Common myeloid progenitor, CD34-positive (primary cell): ENCODE data around the gene RAPGEF2.
A peak's percentile ranks its signal among the peaks of the same experiment; 100 is the strongest.

Experiments used
- CTCF ChIA-PET: fragments of 350-600 bp; sonication (Branson Sonifier 250); formaldehyde crosslinking; loops from one replicate; lab custom pipeline; 2021; ENCODE audit warnings: antibody characterized with exemption; lab: Charles Lee
- POLR2A ChIA-PET: fragments of 350-600 bp; sonication (Branson Sonifier 250); formaldehyde crosslinking; loops from one replicate; lab custom pipeline; 2021; ENCODE audit warnings: antibody characterized with exemption; lab: Charles Lee
- DNase-seq, 3 donors: peaks; one replicate each; pipeline versions ENCODE4 v3.0.0 to v3.0.0-alpha.2; 2013
- H3K27ac ChIP-seq, 2 experiments: 1 replicate in 1 of 2; 2 replicates in 1 of 2; pipeline ENCODE4 v1.7.0; 2013; ENCODE audit warnings: inconsistent platforms in 2 of 2, low read length in 2 of 2, mild to moderate bottlenecking in 2 of 2, low read depth in 1 of 2, moderate library complexity in 1 of 2; ENCODE audit not compliant: severe bottlenecking in 2 of 2, insufficient read depth in 1 of 2, poor library complexity in 1 of 2
- H3K27me3 ChIP-seq, 5 experiments: replicated peaks in 2 of 5; 1 replicate in 3 of 5; 2 replicates in 2 of 5; pipeline versions ENCODE4 v1.6.1 to v1.7.0; 2013; ENCODE audit warnings: low read length in 4 of 5, mild to moderate bottlenecking in 2 of 5, moderate library complexity in 2 of 5, inconsistent platforms in 1 of 5; ENCODE audit not compliant: insufficient read depth in 5 of 5, control insufficient read depth in 4 of 5
- H3K36me3 ChIP-seq, 4 experiments: 1 replicate in 2 of 4; 2 replicates in 2 of 4; pipeline versions ENCODE4 v1.6.1 to v1.7.0; 2013; ENCODE audit warnings: low read length in 3 of 4, control low read depth in 1 of 4, mild to moderate bottlenecking in 1 of 4; ENCODE audit not compliant: control insufficient read depth in 4 of 4, insufficient read depth in 4 of 4
- H3K4me1 ChIP-seq, 4 experiments: 1 replicate in 3 of 4; 2 replicates in 1 of 4; pipeline versions ENCODE4 v1.6.1 to v1.7.1; 2013; ENCODE audit warnings: low read length in 3 of 4, mild to moderate bottlenecking in 3 of 4, control low read depth in 1 of 4, inconsistent platforms in 1 of 4, moderate library complexity in 1 of 4; ENCODE audit not compliant: control insufficient read depth in 4 of 4, insufficient read depth in 4 of 4; ENCODE audit errors: control extremely low read depth in 1 of 4
- H3K4me3 ChIP-seq, 7 experiments: 1 replicate in 4 of 7; 2 replicates in 3 of 7; pipeline versions ENCODE4 v1.5.1 to v1.7.0; 2013; ENCODE audit warnings: mild to moderate bottlenecking in 7 of 7, low read length in 6 of 7, moderate library complexity in 6 of 7, inconsistent platforms in 2 of 7, low read depth in 2 of 7, control low read depth in 1 of 7; ENCODE audit not compliant: insufficient read depth in 4 of 7, control insufficient read depth in 1 of 7; ENCODE audit errors: extremely low read depth in 1 of 7
- H3K9me3 ChIP-seq, 5 experiments: 1 replicate in 4 of 5; 2 replicates in 1 of 5; pipeline versions ENCODE4 v1.6.1 to v1.7.1; 2013; ENCODE audit warnings: low read length in 4 of 5, mild to moderate bottlenecking in 2 of 5, inconsistent platforms in 1 of 5, low read depth in 1 of 5, moderate library complexity in 1 of 5; ENCODE audit not compliant: control insufficient read depth in 4 of 5, insufficient read depth in 2 of 5; ENCODE audit errors: control extremely low read depth in 1 of 5
- WGBS: methylation state at CpG from one replicate; pipeline ENCODE4 v1.1.5; 2013; ENCODE audit not compliant: insufficient coverage; 5-methylcytosine and 5-hydroxymethylcytosine counted together

The RAPGEF2 gene

GRCh38 chr4:159289682-159290081, 186.8 kb downstream of the RAPGEF2 start:
- no peaks in the 10 kb centered on the region for H3K27me3 ChIP-seq
- POLR2A ChIA-PET = no interaction called here
- no peak for DNase-seq
- 100% methylated on average over 1 of the region's 3 CpGs for WGBS
- H3K9me3 ChIP-seq = no peaks in the 10 kb centered on the region
- peaks cover 0 to 17% (median 10%) of the 10 kb centered on the region in 4 experiments for H3K4me1 ChIP-seq
- CTCF ChIA-PET = interaction anchor here (1.1 kb wide), 1 partner anchor 87 kb away, joined by 6 read pairs; no protein-coding TSS in a partner anchor
- H3K27ac ChIP-seq = no peak overlapping the region
- H3K4me3 ChIP-seq = no peak overlapping the region
- H3K36me3 ChIP-seq = peaks cover 0 to 3% (median 0%) of the 10 kb centered on the region in 4 experiments

GRCh38 chr4:159290321-159291030, 187.6 kb downstream of the RAPGEF2 start:
- no peak overlapping the region for H3K27ac ChIP-seq
- peaks cover 0 to 3% (median 0%) of the 10 kb centered on the region in 4 experiments for H3K36me3 ChIP-seq
- H3K9me3 ChIP-seq = no peaks in the 10 kb centered on the region
- no peak for DNase-seq
- no peaks in the 10 kb centered on the region for H3K27me3 ChIP-seq
- POLR2A ChIA-PET = no interaction called here
- peaks cover 0 to 17% (median 10%) of the 10 kb centered on the region in 4 experiments for H3K4me1 ChIP-seq
- WGBS = no CpG with 5 or more reads among the region's 2 CpGs
- CTCF ChIA-PET = interaction anchor here (0.7 to 1.0 kb wide), 2 partner anchors 8 to 16 kb away, joined by 3 read pairs; no protein-coding TSS in a partner anchor
- no peak overlapping the region for H3K4me3 ChIP-seq

GRCh38 chr4:159291176-159291575, 188.3 kb downstream of the RAPGEF2 start:
- ChIA-PET CTCF (interaction anchor here (0.8 to 1.1 kb wide), 3 partner anchors 10 to 434 kb away, joined by 3 read pairs; no protein-coding TSS in a partner anchor), POLR2A (no interaction called here)
- H3K9me3 ChIP-seq = no peaks in the 10 kb centered on the region
- H3K27me3 ChIP-seq = no peaks in the 10 kb centered on the region
- WGBS = 100% methylated on average over 3 of the region's 3 CpGs
- H3K4me1 ChIP-seq = peaks cover 0 to 17% (median 10%) of the 10 kb centered on the region in 4 experiments
- H3K4me3 ChIP-seq = no peak overlapping the region
- peaks cover 0 to 3% (median 0%) of the 10 kb centered on the region in 4 experiments for H3K36me3 ChIP-seq
- no peak for DNase-seq
- no peak overlapping the region for H3K27ac ChIP-seq

- peaks cover 0 to 3% (median 0%) of the 10 kb centered on the region in 4 experiments for H3K36me3 ChIP-seq
- POLR2A ChIA-PET = no interaction called here
- no CpG with 5 or more reads among the region's 4 CpGs for WGBS
- H3K27ac ChIP-seq = no peak overlapping the region
- H3K4me3 ChIP-seq = no peak overlapping the region
- H3K9me3 ChIP-seq = no peaks in the 10 kb centered on the region
- H3K27me3 ChIP-seq = no peaks in the 10 kb centered on the region
- peaks cover 0 to 24% (median 10%) of the 10 kb centered on the region in 4 experiments for H3K4me1 ChIP-seq
- DNase-seq = no peak
- CTCF ChIA-PET = interaction anchor here (0.5 to 1.1 kb wide), 3 partner anchors 11 to 435 kb away, joined by 3 to 4 read pairs (median 3); no protein-coding TSS in a partner anchor
These were observed 189.4 kb downstream of the RAPGEF2 start for GRCh38 chr4:159292137-159292896.

GRCh38 chr4:159293811-159294515, 191.1 kb downstream of the RAPGEF2 start:
- CTCF ChIA-PET = interaction anchor here (1.0 kb wide), 2 partner anchors 10 to 12 kb away, joined by 4 to 5 read pairs; no protein-coding TSS in a partner anchor
- Histone ChIP-seq H3K9me3 (no peaks in the 10 kb centered on the region), H3K27ac (no peak overlapping the region), H3K36me3 (peaks cover 0 to 3% (median 0%) of the 10 kb centered on the region in 4 experiments), H3K27me3 (no peaks in the 10 kb centered on the region), H3K4me3 (no peak overlapping the region), H3K4me1 (peaks cover 0 to 16% (median under 1%) of the 10 kb centered on the region in 4 experiments)
- DNase-seq = no peak
- POLR2A ChIA-PET = interaction anchor here (0.6 kb wide), 1 partner anchor 27 kb away, joined by 7 read pairs; no protein-coding TSS in a partner anchor
- 98% methylated on average over 6 of the region's 9 CpGs for WGBS

- Histone ChIP-seq H3K27me3 (no peaks in the 10 kb centered on the region), H3K27ac (no peak overlapping the region), H3K4me1 (peaks cover 0 to 12% (median 0%) of the 10 kb centered on the region in 4 experiments), H3K4me3 (no peak overlapping the region), H3K36me3 (peaks cover 0 to 3% (median 0%) of the 10 kb centered on the region in 4 experiments), H3K9me3 (no peaks in the 10 kb centered on the region)
- ChIA-PET POLR2A (interaction anchor here (0.7 kb wide), 1 partner anchor 55 kb away, joined by 3 read pairs; no protein-coding TSS in a partner anchor), CTCF (interaction anchor here (1.1 to 1.3 kb wide), 2 partner anchors 10 to 14 kb away, joined by 3 to 4 read pairs; no protein-coding TSS in a partner anchor)
- peak in 2 of 3 donors; percentile 34 to 54 for DNase-seq
These were observed 193.2 kb downstream of the RAPGEF2 start for GRCh38 chr4:159296061-159296460.
